OCI-LY1 (cell line): Measurements from ENCODE around the gene AADAC.

Experiments used
- EZH2 ChIP-seq: fragments of 200-600 bp; sonication (generic), shearing (Covaris generic); IDR thresholded peaks from 2 replicates; pipeline ENCODE4 v1.8.0; 2017; ENCODE audit warnings: borderline replicate concordance, mixed run types, mild to moderate bottlenecking, antibody characterized with exemption, low read length, moderate library complexity, mixed read lengths
- TF ChIP-seq, protein P1 (sequence below): fragments of 200-600 bp; sonication (generic), shearing (Covaris generic); IDR thresholded peaks from 2 replicates; pipeline ENCODE4 v1.5.1; 2017; ENCODE audit warnings: mild to moderate bottlenecking, antibody characterized with exemption, low read length, moderate library complexity, mixed read lengths

DNA sequence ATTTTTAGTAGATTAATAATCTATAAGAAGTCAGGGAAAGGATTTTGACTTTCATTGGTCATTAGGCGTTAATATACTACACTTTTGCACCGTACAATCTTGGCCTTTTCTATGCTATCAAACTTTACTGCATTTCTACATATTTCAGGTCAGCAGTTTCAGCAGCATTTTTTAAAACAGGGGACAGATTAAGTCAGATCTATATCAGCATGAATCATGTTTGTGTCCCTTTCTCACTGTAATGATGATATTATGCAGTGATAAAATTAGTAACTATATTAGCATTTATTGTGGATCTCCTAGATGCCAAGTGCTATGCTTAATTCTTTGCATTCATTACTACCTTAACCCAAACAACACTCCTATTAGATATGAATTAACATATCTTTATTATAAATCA, 20.3 kb upstream of the AADAC start:
- TF ChIP-seq, protein P1, sequence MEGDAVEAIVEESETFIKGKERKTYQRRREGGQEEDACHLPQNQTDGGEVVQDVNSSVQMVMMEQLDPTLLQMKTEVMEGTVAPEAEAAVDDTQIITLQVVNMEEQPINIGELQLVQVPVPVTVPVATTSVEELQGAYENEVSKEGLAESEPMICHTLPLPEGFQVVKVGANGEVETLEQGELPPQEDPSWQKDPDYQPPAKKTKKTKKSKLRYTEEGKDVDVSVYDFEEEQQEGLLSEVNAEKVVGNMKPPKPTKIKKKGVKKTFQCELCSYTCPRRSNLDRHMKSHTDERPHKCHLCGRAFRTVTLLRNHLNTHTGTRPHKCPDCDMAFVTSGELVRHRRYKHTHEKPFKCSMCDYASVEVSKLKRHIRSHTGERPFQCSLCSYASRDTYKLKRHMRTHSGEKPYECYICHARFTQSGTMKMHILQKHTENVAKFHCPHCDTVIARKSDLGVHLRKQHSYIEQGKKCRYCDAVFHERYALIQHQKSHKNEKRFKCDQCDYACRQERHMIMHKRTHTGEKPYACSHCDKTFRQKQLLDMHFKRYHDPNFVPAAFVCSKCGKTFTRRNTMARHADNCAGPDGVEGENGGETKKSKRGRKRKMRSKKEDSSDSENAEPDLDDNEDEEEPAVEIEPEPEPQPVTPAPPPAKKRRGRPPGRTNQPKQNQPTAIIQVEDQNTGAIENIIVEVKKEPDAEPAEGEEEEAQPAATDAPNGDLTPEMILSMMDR, result no peak
- TF ChIP-seq EZH2, result no peak
